Spleen (tissue), 11 donors: ENCODE results near the gene LRRC30. TPM values are rescaled to one million over a fixed set of nuclear protein-coding genes. Genes with fewer than 3 reads are reported as not detected.

Experiments used
- DNase-seq: peaks from one replicate; pipeline ENCODE4 v3.0.0-alpha.2; 2020
- H3K27ac ChIP-seq, 8 donors: fragments of 200-600 bp; sonication (generic) in 7 of 8; 1 replicate in 4 of 8; 2 replicates in 4 of 8; pipeline versions ENCODE4 v1.5.0 to v1.8.0; 2016 to 2021; ENCODE audit warnings: inconsistent platforms in 4 of 8, mild to moderate bottlenecking in 4 of 8, moderate library complexity in 1 of 8
- H3K27me3 ChIP-seq, 7 donors: fragments of 200-600 bp; sonication (generic) in 6 of 7; replicated peaks in 1 of 7; 1 replicate in 4 of 7; 2 replicates in 3 of 7; pipeline versions ENCODE4 v1.5.0 to v1.8.0; 2016 to 2021; ENCODE audit warnings: inconsistent platforms in 3 of 7, mild to moderate bottlenecking in 1 of 7
- H3K36me3 ChIP-seq, 6 donors: fragments of 200-600 bp; sonication (generic) in 5 of 6; 1 replicate in 4 of 6; 2 replicates in 2 of 6; pipeline versions ENCODE4 v1.5.0 to v1.8.0; 2016 to 2021; ENCODE audit warnings: inconsistent platforms in 2 of 6
- H3K4me1 ChIP-seq, 6 donors: fragments of 200-600 bp; sonication (generic) in 5 of 6; 1 replicate in 3 of 6; 2 replicates in 3 of 6; pipeline versions ENCODE4 v1.5.0 to v1.8.0; 2016 to 2021; ENCODE audit warnings: inconsistent platforms in 3 of 6
- H3K4me3 ChIP-seq, 8 donors: fragments of 200-600 bp; sonication (generic) in 7 of 8; 1 replicate in 4 of 8; 2 replicates in 4 of 8; pipeline versions ENCODE4 v1.5.0 to v1.8.0; 2016 to 2021; ENCODE audit warnings: inconsistent platforms in 4 of 8, mild to moderate bottlenecking in 4 of 8, moderate library complexity in 2 of 8
- H3K9me3 ChIP-seq, 8 donors: fragments of 200-600 bp; sonication (generic) in 7 of 8; 1 replicate in 4 of 8; 2 replicates in 4 of 8; pipeline versions ENCODE4 v1.5.0 to v1.8.0; 2016 to 2021; ENCODE audit warnings: inconsistent platforms in 4 of 8
- POLR2A ChIP-seq, 3 donors: fragments of 450-650 bp; IDR thresholded peaks; one replicate each; pipeline ENCODE4 v1.5.1; 2017; ENCODE audit warnings: antibody characterized with exemption in 3 of 3, mild to moderate bottlenecking in 1 of 3
- POLR2AphosphoS5 ChIP-seq, 3 donors: sonication (generic); formaldehyde crosslinking; IDR thresholded peaks; one replicate each; pipeline ENCODE4 v1.5.1; 2017; ENCODE audit warnings: antibody characterized with exemption in 3 of 3
- WGBS, 5 donors: extraction: QIAGEN DNeasy Blood & Tissue Kit in 3 of 5; methylation state at CpG; one replicate each; pipeline versions ENCODE4 v1.1.5 to v1.1.7; 2013 to 2018; 5-methylcytosine and 5-hydroxymethylcytosine counted together
- intact Hi-C: fragments of 100-400 bp; cut with DNase I; formaldehyde crosslinking; loops from one replicate; pipeline ENCODE4 v1.15.0; 2023; ENCODE audit warnings: low total_unique reads
- polyA plus RNA-seq, 3 donors: library from polyadenylated mRNA; stranded (reverse); fragments of 200-250 nt; gene quantifications; one replicate each; pipeline ENCODE4 v1.2.1, GENCODE V29; 2013
- total RNA-seq, 7 donors: library from RNA; depleted of rRNA in 3 of 7; stranded (reverse); fragments of >200 nt in 3 of 7; fragmentation: NEBNext Ultra II Directional in 4 of 7; extraction: Animal tissue kit (Norgen Biotek cat#: 25700) in 4 of 7; gene quantifications; one replicate each; pipeline versions ENCODE4 v1.1.0 to v1.2.1, GENCODE V29; 2016 to 2021
- TF ChIP-seq, protein P1 (sequence below), 11 experiments: fragments of 200-600 bp in 7 of 11; fragments of 450-650 bp in 4 of 11; sonication (generic) in 4 of 11; IDR thresholded peaks in 8 of 11; conservative IDR thresholded peaks in 3 of 11; 1 replicate in 7 of 11; 2 replicates in 4 of 11; pipeline versions ENCODE4 v1.4.0 to v1.8.0; 2016 to 2021; ENCODE audit warnings: antibody characterized with exemption in 11 of 11, inconsistent platforms in 4 of 11, mild to moderate bottlenecking in 1 of 11
- donor health status: healthy with polysubstance abuse.
- donor health status: DM: no; HTN: no; CAD: no; lungs with moderate emphysema.
- donor health status: DM: no; HTN: no; CAD: no.
- donor health status: Bipolar disorder and iron deficiency.
- donor health status: healthy.
- donor health status: DM: no; HTN: no; CAD: no.
- donor health status: DM: yes; HTN: yes; CAD: no.

Gene LRRC30
- total and polyA plus RNA-seq, 10 donors = not detected

DNA sequence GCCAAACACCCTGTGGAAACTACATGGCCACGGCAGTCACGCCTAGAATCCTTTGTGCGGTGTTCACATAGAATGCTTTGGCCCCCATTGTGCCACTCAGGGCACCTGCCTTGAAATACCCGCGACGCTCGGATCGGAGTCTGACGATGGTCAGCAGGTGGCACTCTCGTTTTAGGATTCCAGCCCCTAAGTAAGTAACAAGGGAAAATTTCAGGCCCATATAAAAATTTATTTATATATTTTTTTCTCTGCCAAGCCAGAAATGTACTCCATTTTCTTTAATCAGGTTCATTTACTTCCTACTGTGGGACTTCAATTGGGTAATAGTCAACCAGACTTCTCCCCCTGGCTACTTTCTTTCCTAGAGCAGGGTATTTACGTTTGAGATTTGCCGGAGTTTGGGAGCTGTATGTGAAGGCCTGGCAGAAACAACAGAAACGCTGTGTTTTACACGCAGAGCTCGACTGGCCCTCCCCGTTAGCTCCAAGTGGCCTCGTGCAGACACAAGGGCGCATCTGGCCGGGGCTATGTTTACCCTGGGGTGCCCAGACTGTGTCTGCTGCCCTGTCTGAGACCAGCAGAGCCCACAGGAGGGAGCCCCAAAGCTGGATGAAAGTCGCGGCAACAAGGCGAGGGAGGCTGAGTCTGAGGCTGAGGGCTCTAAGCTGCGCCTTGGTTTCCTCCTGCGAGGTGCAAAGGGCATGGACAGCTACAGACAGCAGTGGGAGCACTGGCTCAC, 41.6 kb downstream of the LRRC30 start:
- no peaks in the 10 kb centered on the region for H3K27me3 ChIP-seq
- H3K9me3 ChIP-seq = no peaks in the 10 kb centered on the region
- peak overlapping the region in 1 of 8 donors; percentile 29 for H3K4me3 ChIP-seq
- no peaks in the 10 kb centered on the region for H3K36me3 ChIP-seq
- intact Hi-C loops = loop anchor here (5.0 kb wide), 1 partner anchor 295 kb away; the partner anchor contains the start of gene PTPRM
- no peak for DNase-seq
- peaks cover 6 to 26% (median 22%) of the 10 kb centered on the region in 6 donors for H3K4me1 ChIP-seq
- WGBS, 5 donors = 19 to 25% (median 24%) methylated on average over 19 to 24 of the region's 24 CpGs
- TF ChIP-seq, protein P1, sequence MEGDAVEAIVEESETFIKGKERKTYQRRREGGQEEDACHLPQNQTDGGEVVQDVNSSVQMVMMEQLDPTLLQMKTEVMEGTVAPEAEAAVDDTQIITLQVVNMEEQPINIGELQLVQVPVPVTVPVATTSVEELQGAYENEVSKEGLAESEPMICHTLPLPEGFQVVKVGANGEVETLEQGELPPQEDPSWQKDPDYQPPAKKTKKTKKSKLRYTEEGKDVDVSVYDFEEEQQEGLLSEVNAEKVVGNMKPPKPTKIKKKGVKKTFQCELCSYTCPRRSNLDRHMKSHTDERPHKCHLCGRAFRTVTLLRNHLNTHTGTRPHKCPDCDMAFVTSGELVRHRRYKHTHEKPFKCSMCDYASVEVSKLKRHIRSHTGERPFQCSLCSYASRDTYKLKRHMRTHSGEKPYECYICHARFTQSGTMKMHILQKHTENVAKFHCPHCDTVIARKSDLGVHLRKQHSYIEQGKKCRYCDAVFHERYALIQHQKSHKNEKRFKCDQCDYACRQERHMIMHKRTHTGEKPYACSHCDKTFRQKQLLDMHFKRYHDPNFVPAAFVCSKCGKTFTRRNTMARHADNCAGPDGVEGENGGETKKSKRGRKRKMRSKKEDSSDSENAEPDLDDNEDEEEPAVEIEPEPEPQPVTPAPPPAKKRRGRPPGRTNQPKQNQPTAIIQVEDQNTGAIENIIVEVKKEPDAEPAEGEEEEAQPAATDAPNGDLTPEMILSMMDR (IDR thresholded peaks at IDR 0.05 in 8 of 11, conservative IDR thresholded peaks at IDR 0.05 in 3 of 11) = peak in 9 of 11 experiments; percentile 4 to 62 (median 39)
- TF ChIP-seq POLR2A (IDR thresholded peaks at IDR 0.05) = no peak
- peak overlapping the region; percentile 36 to 81 (median 64) for H3K27ac ChIP-seq

DNA sequence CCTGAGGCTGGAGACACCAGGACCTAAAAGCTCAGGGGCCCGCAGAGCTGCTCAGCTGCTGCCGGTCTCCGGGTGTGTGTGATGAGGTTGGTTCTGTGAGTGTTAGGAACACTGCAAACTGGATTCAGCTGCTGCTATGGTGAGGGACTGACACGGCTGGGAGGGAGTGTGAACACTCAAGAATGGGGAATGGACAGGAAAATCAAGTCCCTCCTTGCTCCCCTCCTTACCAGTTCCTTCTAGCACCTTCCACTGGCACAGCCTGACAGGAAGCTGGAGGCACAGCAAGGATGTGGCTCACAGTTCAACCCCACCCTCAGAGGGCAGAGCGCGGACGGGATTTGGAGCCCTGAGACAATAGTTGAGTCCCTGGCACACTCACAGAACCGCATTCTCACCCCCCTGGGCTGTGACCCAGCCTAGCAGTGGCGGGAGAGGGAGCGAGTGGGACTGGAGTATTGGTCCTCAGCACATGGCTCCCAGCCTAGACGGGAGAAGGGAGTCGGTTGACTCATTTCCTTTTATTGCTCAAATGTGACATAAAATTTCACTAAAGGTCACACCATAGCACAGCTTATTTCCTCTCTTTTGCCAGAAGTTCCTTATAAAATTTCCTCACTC, 42.5 kb downstream of the LRRC30 start:
- H3K4me3 ChIP-seq = no peak overlapping the region
- H3K36me3 ChIP-seq = no peaks in the 10 kb centered on the region
- H3K4me1 ChIP-seq = peaks cover 6 to 26% (median 22%) of the 10 kb centered on the region in 6 donors
- DNase-seq = peak; percentile 78
- H3K27me3 ChIP-seq = no peaks in the 10 kb centered on the region
- 16 to 36% (median 25%) methylated on average over 12 of the region's 12 CpGs for WGBS, 5 donors
- no peaks in the 10 kb centered on the region for H3K9me3 ChIP-seq
- peak; percentile 57 to 72 (median 59) for TF ChIP-seq POLR2AphosphoS5 (IDR thresholded peaks at IDR 0.05)
- TF ChIP-seq, protein P1 (IDR thresholded peaks at IDR 0.05 in 8 of 11, conservative IDR thresholded peaks at IDR 0.05 in 3 of 11) = no peak
- intact Hi-C loops = loop anchor here (5.0 kb wide), 1 partner anchor 294 kb away; the partner anchor contains the start of gene PTPRM
- peak overlapping the region; percentile 36 to 81 (median 64) for H3K27ac ChIP-seq

DNA sequence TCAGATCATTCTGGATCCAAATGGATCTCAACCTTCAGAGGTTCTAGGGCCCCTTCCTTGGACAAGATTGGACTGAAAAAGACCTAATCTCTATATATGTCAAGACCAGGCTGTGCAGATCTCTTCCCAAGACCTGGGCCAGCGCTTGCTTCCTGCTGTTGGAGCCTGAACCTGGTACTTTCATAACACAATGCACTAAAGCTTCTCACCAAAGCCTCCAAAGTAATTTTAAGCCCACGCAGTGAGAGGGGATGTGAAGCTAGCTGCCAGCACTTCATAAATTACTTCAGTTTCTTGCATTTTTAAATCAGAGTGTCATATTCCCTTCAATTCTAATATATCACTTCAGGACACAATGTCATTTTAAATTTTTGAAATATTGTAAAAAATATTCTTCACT, 50.7 kb downstream of the LRRC30 start:
- 85 to 90% (median 87%) methylated on average over 2 of the region's 2 CpGs for WGBS, 5 donors
- intact Hi-C loops = no loop called here
- TF ChIP-seq, protein P1 (IDR thresholded peaks at IDR 0.05 in 8 of 11, conservative IDR thresholded peaks at IDR 0.05 in 3 of 11) = no peak
- TF ChIP-seq POLR2AphosphoS5 (IDR thresholded peaks at IDR 0.05) = no peak
- TF ChIP-seq POLR2A (IDR thresholded peaks at IDR 0.05) = no peak
- Histone ChIP-seq H3K27me3 (no peaks in the 10 kb centered on the region), H3K4me1 (no peaks in the 10 kb centered on the region), H3K27ac (no peak overlapping the region), H3K4me3 (no peak overlapping the region), H3K9me3 (no peaks in the 10 kb centered on the region), H3K36me3 (no peaks in the 10 kb centered on the region)
- no peak for DNase-seq

Other genes with a start within 250 kb of the LRRC30 start
- 1 to 10 TPM in 4 of 7 donors, under 1 TPM in 3; 0.34 to 2.3 (median 1.3) TPM for gene LAMA1, start 113.3 kb upstream of the LRRC30 start, total RNA-seq
- under 1 TPM; 0.20 to 0.52 (median 0.45) TPM for gene LAMA1, start 113.3 kb upstream of the LRRC30 start, polyA plus RNA-seq